IPS-NIHi7 (cell line): Measurements from ENCODE around the gene MFGE8.

Source experiments
- DNase-seq: peaks from one replicate; pipeline ENCODE4 v3.0.0; 2012; ENCODE audit warnings: mixed read lengths; ENCODE audit errors: extremely low spot score

The MFGE8 gene

GRCh38 chr15:88898736-88899135, 14.4 kb downstream of the MFGE8 start:
- DNase-seq: no peak

GRCh38 chr15:88897456-88898194, 15.6 kb downstream of the MFGE8 start:
- DNase-seq: peak; percentile 31

DNA sequence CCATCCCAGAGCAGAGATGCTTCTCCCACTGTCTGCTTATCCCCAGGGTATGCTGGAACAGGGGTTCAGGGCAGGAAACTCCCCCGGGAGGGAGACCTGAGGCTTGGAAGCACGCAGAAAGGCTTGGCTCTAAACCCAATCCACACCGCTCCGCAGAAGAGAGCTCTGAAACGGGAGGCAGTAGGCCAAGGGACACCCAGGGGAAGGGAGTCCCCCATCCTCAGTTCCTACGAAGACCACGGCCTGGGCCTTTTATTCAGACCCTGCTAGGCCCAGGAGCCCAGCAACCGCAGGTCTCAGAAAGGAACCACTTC, 16.1 kb downstream of the MFGE8 start:
- DNase-seq: no peak

DNA sequence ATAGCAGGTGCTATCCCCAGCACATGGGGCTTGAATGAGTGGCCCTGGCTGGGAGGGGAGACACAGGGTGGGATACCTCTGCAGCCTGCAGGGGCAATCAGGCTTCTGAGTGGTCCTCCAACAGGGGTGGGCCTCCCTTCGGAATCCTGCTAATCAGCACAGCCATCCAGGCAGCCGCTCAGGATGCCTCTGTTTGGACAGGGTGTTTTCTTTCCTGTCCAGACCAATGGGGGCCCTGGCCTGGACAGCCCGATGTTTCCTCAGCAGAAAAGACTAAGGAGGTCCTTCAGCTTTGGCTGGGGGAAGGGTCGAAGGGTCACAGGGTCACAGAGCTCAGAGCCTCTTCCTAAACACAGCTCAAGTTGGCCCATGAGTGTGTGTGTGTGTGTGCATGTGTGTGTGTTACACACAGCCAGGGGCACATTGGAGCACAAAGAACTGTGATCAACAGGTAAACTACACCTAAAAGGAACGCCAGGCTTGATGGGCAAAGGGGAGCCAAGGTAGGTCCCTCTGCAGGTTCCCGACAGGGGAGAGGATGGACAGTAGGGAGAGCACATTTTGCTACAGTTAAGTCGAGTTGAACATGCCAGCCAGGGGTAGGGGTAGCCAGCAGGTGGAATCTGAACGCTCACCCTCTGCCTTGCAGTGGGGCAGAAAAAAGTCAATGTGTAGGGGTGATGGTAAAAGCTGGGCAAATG, 16.7 kb downstream of the MFGE8 start:
- DNase-seq: no peak

- DNase-seq: peak; percentile 73
Measured at GRCh38 chr15:88894819-88895767, 18.1 kb downstream of the MFGE8 start, which contains the start of gene HAPLN3. Gene HAPLN3, minus strand, starts transcription at chr15:88895544. Its CDS starts 8,246 bp downstream, at chr15:88887298.

GRCh38 chr15:88894348-88894818, 18.8 kb downstream of the MFGE8 start:
- peak; percentile 89 for DNase-seq

DNA sequence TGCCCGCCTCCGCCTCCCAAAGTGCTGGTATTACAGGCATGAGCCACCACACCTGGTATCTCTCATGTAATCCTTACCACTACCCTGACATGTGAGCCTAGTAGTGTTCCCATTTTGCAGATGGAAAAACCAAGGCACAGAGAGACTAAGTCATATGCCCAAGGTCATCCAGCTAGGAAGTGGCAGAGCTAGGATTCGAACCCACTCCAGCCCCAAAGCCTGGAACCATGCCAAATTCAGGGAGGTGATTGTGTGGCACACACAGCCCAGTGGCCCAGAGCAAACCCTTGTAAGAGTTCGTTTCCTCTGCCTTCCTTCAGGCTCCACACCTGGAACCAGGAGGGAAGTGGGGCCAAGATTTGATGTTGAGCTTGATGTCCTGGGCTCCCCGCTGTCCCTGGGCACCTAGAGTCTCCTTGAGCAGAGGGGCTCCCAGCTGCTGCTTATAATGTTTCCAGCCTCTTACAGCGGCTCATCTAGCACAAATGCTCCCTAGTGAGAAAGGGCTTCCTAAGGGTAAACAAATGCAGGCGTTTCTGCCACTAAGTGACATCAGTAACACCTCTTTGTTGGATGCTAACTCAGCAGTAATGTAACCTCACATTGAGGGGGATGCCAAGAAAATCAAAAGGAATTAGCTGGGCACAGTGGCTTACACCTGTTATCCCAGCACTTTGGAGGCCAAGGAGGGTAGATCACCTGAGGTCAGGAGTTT, 21.5 kb downstream of the MFGE8 start:
- no peak for DNase-seq

- DNase-seq: no peak
Measured at GRCh38 chr15:88890495-88890894, 22.7 kb downstream of the MFGE8 start.

GRCh38 chr15:88888719-88889118, 24.5 kb downstream of the MFGE8 start:
- no peak for DNase-seq

DNA sequence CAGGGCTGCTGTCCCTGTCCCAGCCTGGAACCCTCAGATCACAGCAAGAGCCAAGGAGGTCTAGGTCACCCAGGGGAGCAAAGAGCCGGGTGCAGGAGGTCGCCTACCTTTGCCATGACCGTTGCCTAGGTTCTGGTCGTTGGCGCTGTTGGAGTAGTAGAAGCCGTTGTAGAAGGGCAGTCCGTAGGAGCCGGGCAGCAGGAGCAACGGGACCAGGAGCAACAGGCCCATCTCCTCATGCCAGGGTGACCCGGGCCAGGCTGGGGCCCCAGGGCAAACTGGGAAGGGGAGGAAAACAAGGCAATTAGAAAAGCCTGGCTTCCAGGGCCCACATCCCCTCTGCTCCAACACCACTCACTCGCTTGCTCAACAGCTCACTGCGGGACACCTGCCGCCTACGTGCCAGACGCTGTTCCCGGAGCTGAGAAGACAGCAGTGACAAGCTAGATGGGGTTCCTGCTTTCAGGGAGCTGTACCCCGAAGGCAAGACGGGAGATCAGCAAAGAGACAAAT, 26.1 kb downstream of the MFGE8 start:
- no peak for DNase-seq

GRCh38 chr15:88882785-88883184, 30.4 kb downstream of the MFGE8 start:
- no peak for DNase-seq

DNA sequence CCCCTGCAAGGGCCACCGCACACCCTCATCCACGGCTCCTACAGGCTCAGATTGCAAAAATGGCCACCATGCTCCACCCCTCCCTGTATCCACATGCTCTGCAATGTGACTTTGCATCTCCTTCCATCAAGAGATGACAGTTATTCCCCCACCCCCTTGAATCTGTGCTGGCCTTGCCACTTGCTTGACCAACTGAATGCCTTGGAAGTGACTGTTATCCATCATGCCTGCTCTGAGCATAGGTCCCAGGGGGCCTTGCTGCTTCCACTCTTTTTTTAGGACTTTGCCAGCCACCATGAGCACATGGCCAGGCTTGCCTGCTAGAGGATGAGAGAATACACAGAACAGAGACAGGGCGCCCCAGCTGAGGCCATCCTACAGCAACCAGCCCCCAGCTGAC, 31.4 kb downstream of the MFGE8 start:
- no peak for DNase-seq

- no peak for DNase-seq
Measured at GRCh38 chr15:88880944-88881740, 32.0 kb downstream of the MFGE8 start.

- DNase-seq: peak; percentile 90
Measured at GRCh38 chr15:88878720-88879184, 34.4 kb downstream of the MFGE8 start.

GRCh38 chr15:88877906-88878305, 35.3 kb downstream of the MFGE8 start:
- DNase-seq: no peak

DNA sequence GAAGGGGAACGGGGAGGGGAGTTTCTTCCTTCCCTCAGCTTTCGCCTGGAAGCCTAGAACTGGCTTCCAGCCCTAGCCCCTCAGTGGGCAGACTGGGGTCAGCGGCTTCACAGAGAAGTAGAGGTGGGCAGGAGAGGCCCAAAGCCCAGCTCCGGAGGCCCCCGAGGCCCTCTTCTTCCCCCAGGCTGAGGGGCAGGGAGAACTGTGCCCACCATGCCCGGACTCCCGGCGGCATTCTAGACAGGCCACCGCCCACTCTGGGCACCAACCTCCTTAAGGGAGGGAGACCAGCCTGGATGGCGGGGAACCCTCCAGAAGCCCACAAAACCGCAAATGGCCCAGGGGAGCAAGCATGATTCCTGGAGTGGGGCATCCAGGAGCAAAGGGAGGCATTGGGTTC, 35.8 kb downstream of the MFGE8 start:
- DNase-seq: no peak

- no peak for DNase-seq
Measured at GRCh38 chr15:88876573-88876972, 36.6 kb downstream of the MFGE8 start.

DNA sequence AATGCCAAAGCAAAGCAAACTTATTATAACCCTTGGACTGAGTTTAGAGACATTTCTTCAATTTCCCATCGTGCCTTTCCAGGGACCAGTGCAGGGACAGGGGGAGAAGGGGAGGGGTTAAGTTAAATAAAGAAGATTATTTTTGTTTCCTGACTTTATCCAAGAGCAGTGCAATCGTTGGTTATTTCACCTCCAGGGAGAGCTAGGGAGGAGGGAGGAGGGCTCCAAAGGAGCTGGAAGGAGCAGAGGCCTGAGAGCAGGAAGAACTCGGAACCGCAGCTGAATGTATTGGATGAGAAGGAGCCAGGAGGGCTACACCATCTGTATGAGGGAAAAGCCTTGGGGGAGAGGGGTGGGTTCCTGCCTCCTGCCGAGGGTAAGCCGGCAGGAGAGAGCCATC, 38.5 kb downstream of the MFGE8 start:
- DNase-seq: no peak

DNA sequence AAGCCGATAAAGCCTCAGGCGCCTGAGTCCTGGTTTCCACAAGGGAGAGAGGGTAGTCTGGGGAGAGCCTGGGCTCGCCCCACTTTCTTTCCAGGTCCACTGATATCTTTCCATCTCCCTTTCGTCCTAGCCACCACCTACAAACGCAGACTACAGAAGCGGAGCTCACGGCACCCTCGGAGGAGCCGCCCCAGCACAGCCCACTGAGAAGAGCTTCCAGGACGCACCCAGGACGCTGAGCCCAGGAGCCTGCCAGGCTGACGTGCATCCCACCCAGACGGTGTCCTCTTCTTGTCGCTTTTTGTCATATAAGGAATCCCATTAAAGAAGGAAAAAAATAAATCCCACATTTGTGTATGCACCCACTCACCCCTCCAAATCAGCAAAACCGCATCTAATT, 38.9 kb downstream of the MFGE8 start:
- DNase-seq: no peak

GRCh38 chr15:88873786-88874185, 39.4 kb downstream of the MFGE8 start:
- DNase-seq: no peak
